Measurements from ENCODE around the gene ZNF358.

The ZNF358 gene

DNA sequence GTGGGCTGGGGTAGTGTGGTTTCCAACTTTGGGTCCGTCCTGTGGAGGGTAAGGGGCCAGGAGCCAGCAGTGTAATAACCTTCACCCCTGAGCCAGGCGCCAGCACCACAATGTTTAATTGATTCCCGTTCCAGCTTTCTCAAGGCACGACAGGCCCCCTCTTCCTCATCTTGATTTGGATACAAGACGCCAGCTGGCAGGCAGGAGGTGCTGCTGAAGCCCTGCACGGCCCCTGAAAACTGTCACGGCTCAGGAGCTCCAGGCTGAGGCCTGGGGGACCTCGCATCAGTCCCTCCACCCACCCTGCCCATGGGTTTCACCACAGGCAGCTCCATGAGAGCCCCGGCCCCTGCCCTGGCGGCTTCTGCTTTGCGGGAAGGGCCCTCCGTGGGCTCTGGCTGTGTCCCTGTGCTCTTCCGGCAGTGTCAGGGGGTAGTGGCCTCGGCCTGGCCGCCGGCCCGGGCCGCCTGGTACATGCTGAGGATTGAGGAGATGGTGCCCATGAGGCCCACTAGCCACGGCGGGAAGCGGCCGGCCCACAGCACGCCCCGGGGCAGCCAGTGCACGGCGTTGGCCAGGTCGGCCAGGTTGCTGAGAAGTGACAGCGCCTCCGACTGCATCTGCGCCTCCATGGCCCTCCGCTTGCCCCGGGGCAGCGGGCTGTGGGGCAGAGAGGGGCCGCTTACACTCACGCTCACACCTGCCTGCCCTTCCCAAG, 39.0 kb upstream of the ZNF358 start:
- TF ChIP-seq, protein P1, sequence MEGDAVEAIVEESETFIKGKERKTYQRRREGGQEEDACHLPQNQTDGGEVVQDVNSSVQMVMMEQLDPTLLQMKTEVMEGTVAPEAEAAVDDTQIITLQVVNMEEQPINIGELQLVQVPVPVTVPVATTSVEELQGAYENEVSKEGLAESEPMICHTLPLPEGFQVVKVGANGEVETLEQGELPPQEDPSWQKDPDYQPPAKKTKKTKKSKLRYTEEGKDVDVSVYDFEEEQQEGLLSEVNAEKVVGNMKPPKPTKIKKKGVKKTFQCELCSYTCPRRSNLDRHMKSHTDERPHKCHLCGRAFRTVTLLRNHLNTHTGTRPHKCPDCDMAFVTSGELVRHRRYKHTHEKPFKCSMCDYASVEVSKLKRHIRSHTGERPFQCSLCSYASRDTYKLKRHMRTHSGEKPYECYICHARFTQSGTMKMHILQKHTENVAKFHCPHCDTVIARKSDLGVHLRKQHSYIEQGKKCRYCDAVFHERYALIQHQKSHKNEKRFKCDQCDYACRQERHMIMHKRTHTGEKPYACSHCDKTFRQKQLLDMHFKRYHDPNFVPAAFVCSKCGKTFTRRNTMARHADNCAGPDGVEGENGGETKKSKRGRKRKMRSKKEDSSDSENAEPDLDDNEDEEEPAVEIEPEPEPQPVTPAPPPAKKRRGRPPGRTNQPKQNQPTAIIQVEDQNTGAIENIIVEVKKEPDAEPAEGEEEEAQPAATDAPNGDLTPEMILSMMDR (IDR thresholded peaks at IDR 0.05; ENCODE audit: poor library complexity, severe bottlenecking), result no peak
- ATAC-seq (ENCODE audit: low read depth), result no peak
- peaks cover 6% of the 10 kb centered on the region for H3K36me3 ChIP-seq (ENCODE audit: low read depth)
- H3K4me3 ChIP-seq (ENCODE audit: severe bottlenecking), result no peak overlapping the region
- no peak overlapping the region for H3K27ac ChIP-seq (ENCODE audit: poor library complexity, severe bottlenecking)
- H3K27me3 ChIP-seq (ENCODE audit: insufficient read depth, poor library complexity, severe bottlenecking), result no peaks in the 10 kb centered on the region
- H3K9me3 ChIP-seq (ENCODE audit: severe bottlenecking), result no peaks in the 10 kb centered on the region
- DNase-seq (ENCODE audit: low spot score), result no peak
- peaks cover 11% of the 10 kb centered on the region for H3K4me1 ChIP-seq (ENCODE audit: insufficient read depth, poor library complexity, severe bottlenecking)

DNA sequence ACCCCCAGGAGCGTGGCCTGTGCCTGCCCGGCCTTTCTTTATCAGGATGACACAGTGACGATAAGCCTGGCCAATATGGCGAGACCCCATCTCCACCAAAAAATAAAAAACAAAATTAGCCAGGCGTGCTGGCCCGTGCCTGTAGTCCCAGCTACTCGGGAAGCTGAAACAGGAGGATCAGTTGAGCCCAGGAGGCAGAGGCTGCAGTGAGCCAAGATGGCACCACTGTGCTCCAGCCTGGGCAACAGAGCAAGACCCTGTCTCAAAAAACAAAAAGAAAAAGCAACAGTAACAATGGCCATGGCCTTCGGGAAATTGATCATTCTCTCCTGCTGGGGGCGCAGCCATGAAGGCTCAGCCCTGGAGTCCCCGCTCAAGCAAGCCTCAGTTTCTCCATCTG, 38.1 kb upstream of the ZNF358 start:
- TF ChIP-seq, protein P1 (IDR thresholded peaks at IDR 0.05; ENCODE audit: poor library complexity, severe bottlenecking), result no peak
- peak overlapping the region; percentile 63 for H3K27ac ChIP-seq (ENCODE audit: poor library complexity, severe bottlenecking)
- no peaks in the 10 kb centered on the region for H3K9me3 ChIP-seq (ENCODE audit: severe bottlenecking)
- H3K36me3 ChIP-seq (ENCODE audit: low read depth), result no peaks in the 10 kb centered on the region
- DNase-seq (ENCODE audit: low spot score) (no peak), ATAC-seq (ENCODE audit: low read depth) (no peak)
- H3K27me3 ChIP-seq (ENCODE audit: insufficient read depth, poor library complexity, severe bottlenecking), result no peaks in the 10 kb centered on the region
- peaks cover 11% of the 10 kb centered on the region for H3K4me1 ChIP-seq (ENCODE audit: insufficient read depth, poor library complexity, severe bottlenecking)
- H3K4me3 ChIP-seq (ENCODE audit: severe bottlenecking), result no peak overlapping the region

DNA sequence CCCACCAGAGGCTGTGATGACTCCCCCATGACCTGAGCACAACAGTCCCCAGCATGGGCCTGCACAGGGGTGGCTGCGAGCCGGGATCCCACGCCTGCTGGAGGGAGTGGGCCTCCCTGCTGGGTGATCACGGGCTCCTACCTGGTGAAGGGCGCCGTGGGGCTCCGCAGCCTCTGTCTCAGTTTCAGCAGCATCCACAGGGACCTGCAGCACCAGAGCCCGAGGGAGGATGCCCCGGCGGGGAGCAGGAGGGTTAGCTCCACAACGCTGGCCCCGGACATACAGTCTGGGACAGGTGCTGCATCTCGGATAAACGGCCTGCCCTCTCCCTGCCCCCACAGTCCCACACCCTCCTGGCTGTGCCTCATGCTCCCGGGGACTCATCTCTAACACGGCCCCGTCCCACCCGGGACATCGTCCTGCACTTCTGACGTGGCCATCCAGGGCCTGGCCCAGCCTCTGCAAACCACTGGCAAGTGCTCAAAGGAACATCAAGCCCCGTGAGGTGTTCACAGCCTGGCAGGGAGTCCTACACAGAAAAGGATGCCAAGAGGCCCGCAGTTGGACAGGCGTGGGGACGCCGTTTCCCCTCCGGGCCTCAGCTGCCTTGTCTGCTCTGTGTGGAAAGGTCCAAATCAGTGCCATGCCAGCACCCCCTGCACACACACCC, 37.6 kb upstream of the ZNF358 start:
- Histone ChIP-seq H3K27ac (ENCODE audit: poor library complexity, severe bottlenecking) (peak overlapping the region; percentile 63), H3K36me3 (ENCODE audit: low read depth) (no peaks in the 10 kb centered on the region), H3K9me3 (ENCODE audit: severe bottlenecking) (no peaks in the 10 kb centered on the region), H3K27me3 (ENCODE audit: insufficient read depth, poor library complexity, severe bottlenecking) (no peaks in the 10 kb centered on the region), H3K4me1 (ENCODE audit: insufficient read depth, poor library complexity, severe bottlenecking) (peaks cover 14% of the 10 kb centered on the region), H3K4me3 (ENCODE audit: severe bottlenecking) (no peak overlapping the region)
- TF ChIP-seq, protein P1 (IDR thresholded peaks at IDR 0.05; ENCODE audit: poor library complexity, severe bottlenecking), result no peak
- no peak for DNase-seq (ENCODE audit: low spot score)
- ATAC-seq (ENCODE audit: low read depth), result no peak

DNA sequence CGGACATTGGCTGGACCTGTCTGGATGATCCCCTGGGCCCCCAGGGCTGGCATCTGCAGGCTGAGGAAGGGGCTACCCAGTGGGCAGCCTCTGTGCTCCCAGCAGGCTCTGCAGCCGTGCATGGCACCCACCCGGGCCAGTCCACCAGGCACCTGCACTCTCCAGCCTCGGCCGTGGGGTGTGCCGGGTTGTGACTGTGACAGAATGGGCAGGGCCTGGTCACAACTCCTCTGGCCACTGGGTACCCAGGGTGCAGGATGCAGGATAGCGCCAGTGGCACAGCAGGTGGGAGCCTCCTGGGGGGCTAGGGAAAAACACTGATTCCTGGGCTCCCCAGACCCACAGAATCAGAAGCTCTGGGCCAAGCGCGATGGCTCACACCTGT, 37.1 kb upstream of the ZNF358 start:
- TF ChIP-seq, protein P1 (IDR thresholded peaks at IDR 0.05; ENCODE audit: poor library complexity, severe bottlenecking), result no peak
- Histone ChIP-seq H3K36me3 (ENCODE audit: low read depth) (no peaks in the 10 kb centered on the region), H3K4me1 (ENCODE audit: insufficient read depth, poor library complexity, severe bottlenecking) (peaks cover 17% of the 10 kb centered on the region), H3K27ac (ENCODE audit: poor library complexity, severe bottlenecking) (peak overlapping the region; percentile 63), H3K4me3 (ENCODE audit: severe bottlenecking) (no peak overlapping the region), H3K9me3 (ENCODE audit: severe bottlenecking) (no peaks in the 10 kb centered on the region), H3K27me3 (ENCODE audit: insufficient read depth, poor library complexity, severe bottlenecking) (no peaks in the 10 kb centered on the region)
- DNase-seq (ENCODE audit: low spot score) (no peak), ATAC-seq (ENCODE audit: low read depth) (no peak)
